Smooth muscle cell (in vitro differentiated cells): ENCODE measurements around the gene ARL17B. TPM values are rescaled to one million over a fixed set of nuclear protein-coding genes. Genes with fewer than 3 reads are reported as not detected.
"Not testable (repeated sequence)": the region's sequence is repeated elsewhere in the genome, so short reads cannot be mapped to it uniquely, and the experiment has no call there.

Source experiments
- DNase-seq: peaks from one replicate; lab custom pipeline; 2025; ENCODE audit not compliant: unreplicated experiment; lab: John Stamatoyannopoulos, UW
- H2AFZ ChIP-seq: fragments of 200-600 bp; sonication (generic); 2 replicates; pipeline ENCODE4 v1.6.0; 2016; ENCODE audit warnings: antibody characterized with exemption, low read depth, mild to moderate bottlenecking
- H3F3A ChIP-seq: fragments of 200-600 bp; sonication (generic); 2 replicates; pipeline ENCODE4 v1.6.0; 2017; ENCODE audit warnings: antibody characterized with exemption, low read depth
- H3K27ac ChIP-seq: fragments of 200-600 bp; sonication (generic); 2 replicates; pipeline ENCODE4 v1.5.1; 2016; ENCODE audit warnings: low read depth, mild to moderate bottlenecking
- H3K27me3 ChIP-seq: fragments of 200-600 bp; sonication (generic); 2 replicates; pipeline ENCODE4 v1.6.1; 2016; ENCODE audit warnings: low read depth, mild to moderate bottlenecking
- H3K36me3 ChIP-seq: fragments of 200-600 bp; sonication (generic); 2 replicates; pipeline ENCODE4 v1.5.1; 2016; ENCODE audit warnings: low read depth
- H3K4me1 ChIP-seq: fragments of 200-600 bp; sonication (generic); 2 replicates; pipeline ENCODE4 v1.5.1; 2016; ENCODE audit warnings: low read depth
- H3K4me2 ChIP-seq: fragments of 200-600 bp; sonication (generic); 2 replicates; pipeline ENCODE4 v1.6.0; 2016; ENCODE audit warnings: mild to moderate bottlenecking
- H3K4me3 ChIP-seq: fragments of 200-600 bp; sonication (generic); 2 replicates; pipeline ENCODE4 v1.5.1; 2016; ENCODE audit warnings: mild to moderate bottlenecking
- H3K79me2 ChIP-seq: fragments of 200-600 bp; sonication (generic); 2 replicates; pipeline ENCODE4 v1.6.0; 2016; ENCODE audit warnings: low read depth, mild to moderate bottlenecking
- H3K9ac ChIP-seq: fragments of 200-600 bp; sonication (generic); 2 replicates; pipeline ENCODE4 v1.6.0; 2016; ENCODE audit warnings: low read depth
- H3K9me3 ChIP-seq: fragments of 200-600 bp; sonication (generic); replicated peaks from 2 replicates; pipeline ENCODE4 v1.5.1; 2016; ENCODE audit warnings: low read depth
- H4K20me1 ChIP-seq: fragments of 200-600 bp; sonication (generic); 2 replicates; pipeline ENCODE4 v1.6.0; 2016; ENCODE audit warnings: low read depth
- WGBS: methylation state at CpG from one replicate; pipeline ENCODE4 v1.1.7; 2016; ENCODE audit warnings: low lambda C conversion rate; 5-methylcytosine and 5-hydroxymethylcytosine counted together
- polyA plus RNA-seq: library from polyadenylated mRNA; unstranded; fragments of >200 nt; fragmentation: Nextera tagmentation; extraction: Ambion mirVana; gene quantifications from 2 replicates; pipeline ENCODE4 v1.2.1, GENCODE V29; 2016
- total RNA-seq: library from RNA; depleted of rRNA; stranded (reverse); fragments of >200 nt; gene quantifications from 2 replicates; pipeline ENCODE4 v1.2.3, GENCODE V29; 2014

Gene ARL17B
- total RNA-seq (11.8 and 25.1 TPM in 2 replicates), polyA plus RNA-seq (8.2 and 10.4 TPM in 2 replicates)

DNA sequence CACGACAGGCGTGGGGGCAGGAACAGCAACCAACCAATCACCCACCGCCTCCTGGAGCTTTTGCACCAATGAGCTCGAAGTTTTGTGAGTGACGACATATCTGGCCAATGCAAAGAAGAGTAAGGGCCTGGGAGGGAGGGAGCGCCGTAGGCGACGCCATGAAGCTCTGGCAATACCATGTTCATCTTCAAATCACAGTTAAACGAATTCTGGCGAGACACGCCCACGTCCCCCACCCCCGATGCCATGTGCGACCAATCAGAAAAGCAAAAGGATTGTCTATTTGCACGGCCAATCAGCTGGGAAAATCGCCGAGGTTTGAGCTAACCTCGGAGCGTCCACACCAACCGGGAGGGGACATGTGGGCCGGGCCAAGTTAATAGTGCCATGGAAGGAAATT lies at the start of gene ARL17B:
Gene ARL17B (minus strand): TSS at position 12 of the 400 bp plus-strand sequence. CDS start 3,369 bp downstream, outside the sequence.
- H3K4me3 ChIP-seq: peak within 1 kb of the TSS; percentile 27
- not testable (repeated sequence) for H3K79me2 ChIP-seq, H3K9ac ChIP-seq, H3K27ac ChIP-seq, H3K4me1 ChIP-seq, H3K27me3 ChIP-seq, H2AFZ ChIP-seq, DNase-seq, H3K4me2 ChIP-seq, H3K36me3 ChIP-seq, H3F3A ChIP-seq, H4K20me1 ChIP-seq, H3K9me3 ChIP-seq
- WGBS: 0% methylated on average over 6 of the region's 22 CpGs

DNA sequence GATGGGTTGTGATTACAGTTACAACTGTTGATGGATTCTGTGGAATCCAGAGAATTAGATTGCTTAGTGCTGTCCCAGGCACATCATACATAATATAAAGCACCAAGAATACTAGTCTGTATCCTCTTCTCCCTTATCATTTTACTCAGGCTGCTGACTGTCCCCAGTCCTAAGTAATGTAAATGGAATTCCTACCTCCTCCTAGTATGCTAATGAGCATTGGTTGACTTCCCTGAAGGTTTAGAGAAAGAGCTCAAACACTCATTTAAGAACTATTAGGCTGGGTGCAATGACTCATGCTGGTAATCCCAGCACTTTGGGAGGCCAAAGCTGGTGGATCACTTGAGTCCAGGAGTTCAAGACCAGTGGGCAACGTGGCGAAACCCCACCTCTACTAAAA lies 48.3 kb upstream of the ARL17B start:
- not testable (repeated sequence) for H3K9me3 ChIP-seq, H3K79me2 ChIP-seq, H3F3A ChIP-seq, DNase-seq, H3K4me2 ChIP-seq, H3K36me3 ChIP-seq, H2AFZ ChIP-seq, H3K4me1 ChIP-seq, H4K20me1 ChIP-seq, H3K27ac ChIP-seq, H3K4me3 ChIP-seq, H3K9ac ChIP-seq, H3K27me3 ChIP-seq
- no CpG with 5 or more reads among the region's 2 CpGs for whole genome bisulfite sequencing

DNA sequence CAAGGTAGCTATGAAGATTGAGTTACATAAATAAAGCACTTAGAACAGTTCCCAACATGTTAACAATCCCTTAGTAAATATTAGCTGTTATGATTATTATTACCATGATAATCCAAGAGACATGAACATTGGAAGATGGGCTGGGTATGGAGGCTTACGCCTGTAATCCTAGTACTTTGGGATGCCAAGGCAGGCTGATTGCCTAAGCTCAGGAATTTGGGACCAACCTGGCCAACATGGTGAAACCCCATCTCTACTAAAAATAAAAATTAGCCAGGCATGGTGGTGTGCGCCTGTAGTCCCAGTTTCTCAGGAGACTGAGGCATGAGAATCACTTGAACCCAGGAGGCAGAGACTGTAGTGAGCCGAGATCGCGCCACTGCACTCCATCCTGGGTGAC lies 45.6 kb upstream of the ARL17B start:
- DNase-seq, H4K20me1 ChIP-seq, H3K4me3 ChIP-seq, H3K27me3 ChIP-seq, H3K79me2 ChIP-seq, H3K4me2 ChIP-seq, H3F3A ChIP-seq, H2AFZ ChIP-seq, H3K9ac ChIP-seq, H3K4me1 ChIP-seq, H3K27ac ChIP-seq, H3K36me3 ChIP-seq, H3K9me3 ChIP-seq: not testable (repeated sequence)
- WGBS: no CpG with 5 or more reads among the region's 5 CpGs

DNA sequence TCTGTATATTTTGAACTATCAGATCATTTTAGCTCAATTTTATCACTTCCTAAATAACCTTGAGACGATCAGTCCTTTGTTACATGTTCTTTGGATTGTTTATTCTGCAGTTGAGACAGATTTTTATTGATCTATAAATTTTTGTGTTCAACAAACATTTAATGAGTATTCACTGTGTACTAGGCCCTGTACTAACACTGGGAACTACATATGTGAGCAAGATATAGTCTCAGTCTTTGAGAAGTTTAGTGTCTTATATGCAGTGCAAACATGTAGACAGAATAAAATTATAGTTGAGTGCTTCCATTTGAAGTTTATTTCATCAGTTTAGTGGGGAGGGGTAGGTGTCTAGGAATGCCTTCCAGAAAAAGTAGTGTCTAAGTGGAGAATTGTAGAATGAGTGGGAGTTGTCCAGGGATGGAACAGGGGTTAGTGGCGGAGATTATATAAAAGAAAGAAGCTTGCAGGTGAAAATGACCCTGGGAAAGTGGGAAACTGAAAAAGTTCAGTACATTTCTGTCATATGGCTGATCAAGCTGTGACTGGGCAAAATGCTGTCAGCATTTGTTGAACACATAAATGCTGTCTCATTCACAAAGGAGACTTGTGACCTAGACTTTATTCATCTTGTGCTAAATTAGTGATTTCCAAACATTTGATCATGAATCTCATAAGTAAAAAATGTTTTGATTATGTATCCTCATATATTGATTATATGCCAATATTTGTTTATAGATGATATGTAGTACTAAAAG lies 39.6 kb upstream of the ARL17B start:
- H3K79me2 ChIP-seq, H3K4me1 ChIP-seq, H3K4me2 ChIP-seq, H4K20me1 ChIP-seq, H3K36me3 ChIP-seq, H2AFZ ChIP-seq, DNase-seq, H3K27ac ChIP-seq, H3K9ac ChIP-seq, H3K27me3 ChIP-seq, H3K4me3 ChIP-seq, H3K9me3 ChIP-seq, H3F3A ChIP-seq: not testable (repeated sequence)
- WGBS: 100% methylated on average over 1 of the region's 2 CpGs

DNA sequence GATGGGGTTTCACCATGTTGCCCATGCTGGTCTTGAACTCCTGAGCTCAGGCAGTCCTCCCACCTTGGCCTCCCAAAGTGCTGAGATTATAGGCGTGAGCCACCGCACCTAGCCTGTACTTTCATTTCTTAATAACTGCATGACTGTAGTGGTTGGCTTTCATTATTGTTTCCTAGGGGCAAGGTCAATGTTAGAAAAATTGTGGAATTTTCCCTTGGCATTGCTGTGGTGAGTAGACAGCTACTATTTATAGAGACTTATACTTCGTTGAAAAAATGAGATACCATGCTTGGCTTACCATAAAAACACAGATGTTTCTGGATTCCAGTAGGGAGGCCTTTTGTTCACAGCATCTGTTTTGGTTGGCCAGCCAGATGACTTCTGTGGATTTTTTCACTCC lies 39.0 kb upstream of the ARL17B start:
- not testable (repeated sequence) for H4K20me1 ChIP-seq, DNase-seq, H3K27me3 ChIP-seq, H3K79me2 ChIP-seq, H3K27ac ChIP-seq, H3K4me2 ChIP-seq, H3F3A ChIP-seq, H3K9ac ChIP-seq, H3K36me3 ChIP-seq, H3K4me3 ChIP-seq, H2AFZ ChIP-seq, H3K9me3 ChIP-seq, H3K4me1 ChIP-seq
- 50% methylated on average over 1 of the region's 3 CpGs for WGBS

DNA sequence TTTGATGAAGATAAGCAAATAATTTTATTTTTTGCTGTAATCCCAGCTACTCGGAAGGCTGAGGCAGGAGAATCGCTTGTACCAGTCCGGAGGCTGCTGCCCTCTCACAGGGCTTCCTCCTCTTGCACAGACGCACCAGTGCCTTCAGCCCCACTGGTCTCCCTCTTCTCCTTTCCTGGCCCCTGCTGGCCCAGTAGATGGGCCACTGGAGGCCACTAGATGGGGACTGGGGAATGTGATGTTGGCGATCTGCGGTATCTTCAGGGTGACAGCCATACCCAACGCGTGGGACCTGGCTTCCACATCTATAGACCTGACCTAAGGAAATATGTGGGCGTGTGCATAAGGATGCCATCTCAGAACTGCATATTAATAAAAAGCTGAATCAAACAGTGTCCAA lies 38.4 kb upstream of the ARL17B start:
- not testable (repeated sequence) for H3K27ac ChIP-seq, H3F3A ChIP-seq, H3K9ac ChIP-seq, H3K36me3 ChIP-seq, H3K4me2 ChIP-seq, H4K20me1 ChIP-seq, H3K9me3 ChIP-seq, H3K4me3 ChIP-seq, DNase-seq, H2AFZ ChIP-seq, H3K79me2 ChIP-seq, H3K27me3 ChIP-seq, H3K4me1 ChIP-seq
- WGBS: 95% methylated on average over 4 of the region's 9 CpGs

DNA sequence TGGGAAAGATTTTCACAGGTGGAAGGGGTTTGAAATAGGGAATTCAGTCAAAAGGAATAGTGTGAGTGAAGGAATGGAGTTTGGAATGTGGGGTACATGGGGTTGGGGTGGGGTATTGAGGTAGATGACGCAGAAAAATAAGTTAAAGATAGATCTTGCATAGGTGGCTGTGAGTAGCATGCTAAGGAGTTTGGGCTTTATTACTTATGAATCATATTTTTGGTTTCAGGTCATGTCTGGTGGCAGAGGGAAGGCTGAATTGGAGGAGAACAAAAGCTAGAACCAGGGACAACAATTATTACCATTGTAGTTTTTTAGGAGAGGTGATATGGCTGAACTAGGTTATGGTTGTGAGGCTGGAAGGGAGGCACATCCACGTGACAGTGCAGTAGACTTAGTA lies 34.7 kb upstream of the ARL17B start:
- H3K27me3 ChIP-seq, H3K4me3 ChIP-seq, H3K79me2 ChIP-seq, H3K4me1 ChIP-seq, H3K36me3 ChIP-seq, H3K27ac ChIP-seq, H2AFZ ChIP-seq, H4K20me1 ChIP-seq, H3K9ac ChIP-seq, H3K9me3 ChIP-seq, DNase-seq, H3K4me2 ChIP-seq, H3F3A ChIP-seq: not testable (repeated sequence)
- WGBS: no CpG with 5 or more reads among the region's 2 CpGs

DNA sequence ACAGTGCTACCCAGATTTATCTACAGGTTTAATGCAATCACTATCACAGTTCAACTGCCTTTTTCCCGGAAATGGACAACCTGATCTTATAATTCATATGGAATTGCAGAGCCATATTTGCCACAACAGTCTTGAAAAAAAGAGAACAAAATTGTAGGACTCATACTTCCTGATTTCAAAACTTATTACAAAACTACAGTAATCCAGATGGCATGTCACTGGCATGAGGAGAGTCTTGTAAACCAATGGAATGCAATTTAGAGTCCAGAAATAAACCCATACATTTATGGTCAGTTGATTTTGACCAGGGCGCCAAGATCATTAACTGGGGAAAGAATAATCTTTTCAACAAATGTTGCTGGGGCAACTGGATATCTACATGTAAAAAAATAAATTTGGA lies 32.1 kb upstream of the ARL17B start:
- H3K27ac ChIP-seq, H3K9ac ChIP-seq, H3K4me1 ChIP-seq, H3K36me3 ChIP-seq, H2AFZ ChIP-seq, DNase-seq, H3K27me3 ChIP-seq, H3K79me2 ChIP-seq, H4K20me1 ChIP-seq, H3K4me3 ChIP-seq, H3K9me3 ChIP-seq, H3F3A ChIP-seq, H3K4me2 ChIP-seq: not testable (repeated sequence)
- no CpG with 5 or more reads among the region's 2 CpGs for WGBS

DNA sequence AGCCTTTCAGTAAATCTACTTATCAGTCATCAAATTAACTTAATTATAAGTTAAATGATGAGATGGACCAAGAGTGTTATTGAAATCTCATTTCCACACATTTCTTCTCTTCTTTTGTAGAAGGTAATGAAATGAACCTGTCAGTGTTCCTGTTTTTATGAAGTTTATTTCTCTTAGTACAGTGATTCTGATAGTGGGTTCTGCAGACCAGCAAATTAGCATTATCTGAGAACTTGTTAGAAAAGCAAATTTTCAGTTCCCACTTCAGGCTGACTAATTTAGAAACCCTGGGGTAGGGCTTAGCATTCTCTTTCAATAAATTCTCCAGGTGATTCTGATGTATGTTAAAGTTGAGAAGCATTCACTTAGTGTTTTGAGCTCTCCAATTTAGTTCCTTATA lies 23.9 kb upstream of the ARL17B start:
- H3K27me3 ChIP-seq, H2AFZ ChIP-seq, H3F3A ChIP-seq, H3K4me3 ChIP-seq, H3K4me2 ChIP-seq, H3K4me1 ChIP-seq, H3K36me3 ChIP-seq, H3K9me3 ChIP-seq, H3K27ac ChIP-seq, DNase-seq, H3K9ac ChIP-seq, H4K20me1 ChIP-seq, H3K79me2 ChIP-seq: not testable (repeated sequence)
